ENCODE results near the gene CORO6.
"Not testable (repeated sequence)": the region's sequence is repeated elsewhere in the genome, so short reads cannot be mapped to it uniquely, and the experiment has no call there.

Gene CORO6

DNA sequence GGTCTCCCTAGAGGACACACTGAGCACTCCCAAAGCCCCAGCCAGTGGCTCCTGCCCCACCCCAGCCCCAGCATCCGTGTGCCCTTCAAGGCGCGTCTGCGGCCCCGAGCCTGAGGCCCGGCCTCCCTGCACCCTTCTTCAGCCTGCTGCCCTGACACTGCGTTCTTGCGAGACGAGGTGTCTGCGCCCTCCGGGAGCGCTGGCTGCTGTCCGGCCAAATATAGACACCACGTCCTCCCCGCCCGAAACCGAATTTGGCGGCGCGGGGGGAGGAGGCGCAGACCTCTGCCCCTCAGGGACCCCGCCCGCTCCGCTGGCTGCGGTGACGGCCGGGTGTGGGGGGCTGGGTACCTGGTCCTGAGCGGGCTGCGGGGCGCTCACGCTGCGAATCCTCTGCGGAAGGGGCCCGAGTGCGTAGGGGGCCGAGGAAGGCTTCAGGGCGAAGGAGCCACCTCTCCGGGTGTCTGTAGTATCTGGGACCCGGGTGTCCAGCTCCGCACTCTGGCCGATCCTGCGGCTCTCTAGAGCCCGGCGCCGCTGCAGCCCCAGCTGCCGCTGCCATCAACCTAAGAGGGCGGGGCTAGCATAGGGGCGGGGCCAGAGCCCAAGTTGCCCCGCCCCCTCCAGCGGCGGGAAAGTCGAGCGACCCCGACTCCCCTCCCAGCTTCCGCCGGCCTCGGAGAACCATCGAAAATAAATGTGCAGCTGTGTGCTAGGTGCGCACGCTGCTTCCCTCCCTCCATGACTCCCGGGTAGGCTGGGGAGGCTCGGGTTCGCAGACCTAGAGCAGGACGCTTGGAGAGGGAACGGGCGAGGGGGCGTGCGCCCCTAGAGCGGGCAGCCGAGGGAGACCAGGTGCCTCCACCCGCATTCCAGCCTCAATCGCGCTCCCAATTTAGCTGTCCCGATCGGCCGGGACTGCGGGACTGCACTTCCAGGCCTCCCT is at the start of gene CORO6:
TSS of gene CORO6 (minus strand) at position 576 of the 946 bp plus-strand sequence. CDS start 1,491 bp downstream, outside the sequence.
- FAIRE-seq, result no peak

DNA sequence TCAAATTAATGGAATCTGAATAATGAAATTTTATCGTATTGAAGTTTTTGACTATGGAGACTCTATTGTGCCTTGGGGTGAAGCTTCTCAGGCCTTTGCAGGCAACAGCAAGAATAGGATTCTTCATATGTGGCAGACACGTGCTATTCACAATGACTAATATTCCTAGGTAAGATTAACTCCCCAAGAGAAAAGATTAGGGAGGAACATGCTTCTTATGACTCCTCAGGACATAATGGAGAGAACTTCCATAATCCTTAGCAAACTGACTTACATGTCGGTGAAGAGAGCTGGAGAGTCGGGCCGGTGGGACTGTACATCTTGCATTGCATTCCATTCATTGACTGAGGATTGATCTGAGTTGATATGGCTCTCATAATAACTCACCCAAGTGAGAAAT is 48.9 kb upstream of the CORO6 start:
- FAIRE-seq, result no peak

DNA sequence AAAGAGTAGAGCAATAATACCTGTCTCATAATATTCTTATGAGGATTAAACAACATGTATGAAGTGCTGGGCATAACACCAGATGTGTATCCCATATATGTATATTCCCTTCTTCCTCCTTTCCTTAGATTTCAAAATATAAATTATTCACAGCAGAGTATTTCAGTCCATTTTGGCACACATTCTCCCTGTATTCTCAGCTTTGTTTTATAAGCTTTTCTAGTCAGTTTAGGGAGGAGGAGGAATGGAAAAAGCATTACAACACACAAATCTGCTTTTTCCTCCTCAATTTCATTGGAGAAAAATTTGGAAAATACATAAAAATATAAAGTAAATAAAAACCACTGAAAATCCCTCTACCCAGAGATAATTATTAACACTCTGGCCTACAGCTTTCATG is 46.6 kb upstream of the CORO6 start:
- no peak for FAIRE-seq

DNA sequence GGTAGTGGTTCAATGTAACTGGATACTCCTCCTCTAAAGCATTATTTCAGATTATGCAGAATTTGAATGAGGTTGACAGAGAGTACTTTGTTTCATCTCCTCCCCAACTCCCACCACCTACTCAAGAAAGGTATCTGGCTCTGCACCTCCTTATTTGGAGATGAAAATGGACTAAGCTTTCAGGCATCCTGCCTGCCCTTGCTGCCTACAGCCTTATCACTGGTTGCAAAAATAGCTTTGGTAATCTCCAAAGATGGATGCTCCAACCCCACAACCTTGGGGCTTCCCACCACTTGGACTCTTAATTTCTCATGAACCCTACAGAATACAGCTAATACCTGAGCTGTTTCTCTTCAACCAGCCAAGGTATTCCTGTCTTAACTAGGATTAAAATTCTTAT is 45.3 kb upstream of the CORO6 start:
- no peak for FAIRE-seq

DNA sequence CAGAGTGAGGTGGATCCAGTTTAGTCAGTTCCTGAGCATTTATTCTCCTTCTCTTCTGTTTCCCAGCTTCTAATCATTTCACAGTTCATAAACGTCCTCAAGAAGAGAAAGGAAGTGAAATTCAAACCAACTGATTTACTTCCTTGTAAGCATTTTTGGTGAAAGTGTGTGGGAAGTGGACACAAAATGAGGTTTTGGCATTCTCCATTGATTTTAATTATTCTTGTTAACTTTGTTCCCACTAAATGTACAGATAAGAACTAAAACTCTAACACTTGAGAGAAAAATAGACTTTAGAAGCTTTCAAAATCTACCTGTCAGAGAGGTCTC is 42.7 kb upstream of the CORO6 start:
- FAIRE-seq, result no peak

DNA sequence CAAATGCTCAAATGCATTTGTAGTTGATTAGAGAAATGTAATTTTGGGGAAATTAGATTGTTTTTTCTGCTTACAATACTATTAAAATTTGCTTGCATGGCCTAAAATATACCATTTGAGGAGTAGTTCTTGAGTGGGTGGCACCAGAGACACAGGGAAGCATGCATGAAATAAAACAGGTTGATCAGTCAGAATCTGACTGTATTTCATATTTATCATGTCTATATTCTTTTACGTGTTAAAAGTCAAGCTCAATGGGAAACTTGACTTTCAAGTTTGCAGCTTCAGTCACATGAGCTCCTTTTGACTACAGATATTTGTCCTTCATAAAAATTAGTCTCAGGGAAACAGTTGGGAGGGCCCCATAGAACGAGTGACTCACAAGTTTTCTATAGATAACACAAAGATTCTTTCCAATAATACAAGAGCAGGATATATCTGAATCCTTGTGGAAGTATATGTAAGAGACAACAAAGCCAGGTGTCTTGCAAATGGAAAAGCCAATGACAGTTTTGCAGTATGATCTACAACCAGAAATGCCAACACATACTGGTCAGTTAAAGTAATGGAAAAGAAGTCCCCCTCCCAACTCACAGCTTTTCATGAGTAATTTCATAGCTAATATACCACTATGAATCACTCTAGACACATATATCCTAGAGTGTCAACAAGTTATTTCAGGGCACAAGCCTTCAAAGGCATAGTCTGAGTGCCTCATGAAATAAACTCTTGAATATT is 42.2 kb upstream of the CORO6 start:
- FAIRE-seq, result no peak

DNA sequence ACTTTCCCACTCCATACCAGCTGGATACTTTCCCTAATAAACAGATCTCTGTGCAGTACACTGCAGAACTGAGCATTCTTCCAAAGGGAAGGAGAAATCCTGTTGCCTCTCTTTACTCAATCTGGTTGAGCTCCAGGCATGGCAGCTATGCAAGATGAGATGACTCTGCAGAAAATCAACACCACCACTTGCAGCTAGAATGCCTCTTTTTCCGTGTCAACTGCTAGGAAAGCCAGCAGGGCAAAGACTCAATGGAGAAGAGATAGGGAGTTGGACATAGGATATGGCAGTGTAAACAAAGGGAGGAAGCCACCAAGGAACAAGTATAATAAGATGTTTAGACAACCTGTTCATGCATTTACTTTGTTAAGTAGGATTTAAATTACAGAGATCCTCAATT is 40.4 kb upstream of the CORO6 start:
- FAIRE-seq, result no peak

DNA sequence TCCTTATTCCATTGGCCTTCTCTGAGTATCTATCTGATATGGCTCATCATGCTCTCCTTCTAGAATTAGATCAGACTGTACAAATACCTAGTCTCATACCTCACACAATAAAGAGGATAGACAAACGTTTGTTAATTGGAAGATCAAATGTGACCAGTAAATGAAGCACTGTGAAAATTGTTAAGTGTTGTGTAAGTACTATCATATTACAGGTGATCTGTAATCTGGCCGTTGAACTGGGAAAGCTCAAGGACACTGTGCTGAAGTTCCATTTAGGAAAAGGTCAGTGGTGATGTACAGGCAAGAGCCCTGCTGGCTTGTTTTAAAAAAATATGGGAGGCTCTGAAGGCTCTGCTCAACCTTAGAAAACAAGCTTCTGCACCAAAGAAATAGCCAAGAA is 38.5 kb upstream of the CORO6 start:
- FAIRE-seq, result no peak

DNA sequence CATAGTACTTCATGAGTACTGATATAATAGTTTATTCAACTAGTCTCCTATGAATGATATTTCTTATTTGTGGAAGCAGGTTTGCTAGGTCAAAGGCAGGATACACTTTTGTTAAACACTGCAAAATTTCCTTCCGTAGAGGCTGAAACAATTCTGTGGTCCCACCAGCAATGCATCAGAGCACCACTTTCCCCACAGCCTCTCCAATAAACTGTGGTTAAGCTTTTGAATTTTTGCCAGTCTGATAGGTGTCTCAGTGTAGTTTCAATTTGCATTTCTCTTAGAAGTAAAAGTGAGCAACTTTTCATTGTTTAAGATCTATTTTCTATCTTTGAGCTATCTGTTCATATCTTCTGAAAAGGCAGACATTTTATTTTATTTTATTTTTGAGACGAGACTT is 36.4 kb upstream of the CORO6 start:
- FAIRE-seq, result no peak

DNA sequence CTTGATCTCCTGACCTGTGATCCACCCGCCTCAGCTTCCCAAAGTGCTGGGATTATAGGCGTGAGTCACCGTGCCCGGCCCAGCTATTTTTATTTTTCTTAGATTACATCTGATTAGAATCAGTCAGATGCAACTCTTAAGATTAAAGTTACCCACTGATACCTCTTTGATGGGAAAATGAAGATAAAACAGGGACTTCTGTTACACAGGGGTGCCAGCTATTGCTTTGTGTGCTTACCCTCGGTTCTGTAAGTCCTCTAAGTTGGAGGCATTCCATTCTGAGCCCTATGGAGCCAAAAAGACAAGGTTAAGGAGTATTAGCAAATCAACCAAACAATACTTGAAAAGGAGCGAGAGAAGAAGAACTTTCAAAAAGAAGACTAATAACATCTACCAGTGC is 32.6 kb upstream of the CORO6 start:
- no peak for FAIRE-seq

DNA sequence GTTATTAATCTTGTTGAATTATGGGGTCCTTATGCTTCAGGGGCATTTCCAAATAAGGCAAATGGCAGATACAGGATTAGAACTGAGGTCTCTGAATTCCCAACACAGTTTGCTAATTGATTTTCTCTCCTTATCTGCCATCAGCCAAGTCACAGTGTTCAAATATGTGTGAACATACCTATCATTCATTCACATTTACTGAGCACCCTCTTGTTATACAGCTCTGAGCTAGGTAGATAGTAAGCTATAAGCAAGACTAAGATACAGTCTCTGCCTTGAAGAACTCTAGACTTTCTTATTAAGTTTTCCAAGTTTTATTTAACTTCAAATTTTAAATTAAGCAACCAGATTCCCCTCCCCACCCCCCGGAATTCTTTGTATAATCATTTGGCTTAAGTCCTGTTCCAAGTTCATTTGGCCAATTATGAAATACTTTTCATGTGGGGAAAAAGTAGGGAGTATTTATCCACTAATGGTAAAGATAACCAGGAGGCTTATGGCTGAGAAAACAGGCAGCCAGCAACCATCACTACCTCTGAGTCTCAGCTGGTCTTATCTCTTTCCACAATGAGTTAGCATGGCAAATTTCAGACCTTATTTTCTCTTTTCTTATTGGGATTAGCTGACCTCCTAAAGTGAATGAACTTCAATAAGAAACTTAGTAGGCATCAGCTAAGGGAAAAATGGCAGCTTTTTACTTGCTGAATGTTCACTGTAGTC is 31.4 kb upstream of the CORO6 start:
- FAIRE-seq, result no peak

DNA sequence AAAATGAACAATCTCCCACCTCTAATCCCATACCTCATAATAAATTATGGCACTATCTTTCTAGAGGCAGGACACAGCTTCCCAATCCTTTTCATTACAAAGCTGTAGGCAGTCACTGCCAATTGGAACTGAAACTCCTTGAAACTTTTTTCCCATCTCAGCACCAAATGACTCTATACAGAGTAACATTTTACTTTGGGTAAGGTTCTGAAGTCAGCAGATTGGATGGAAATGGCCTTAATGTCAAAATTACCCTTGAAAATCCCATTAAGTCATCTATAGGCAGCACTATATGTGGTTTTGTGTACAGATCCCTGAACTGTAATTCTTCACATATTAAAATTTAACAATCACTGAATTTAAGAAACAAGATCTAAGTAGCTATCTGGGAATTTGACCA is 30.3 kb upstream of the CORO6 start:
- FAIRE-seq, result no peak

DNA sequence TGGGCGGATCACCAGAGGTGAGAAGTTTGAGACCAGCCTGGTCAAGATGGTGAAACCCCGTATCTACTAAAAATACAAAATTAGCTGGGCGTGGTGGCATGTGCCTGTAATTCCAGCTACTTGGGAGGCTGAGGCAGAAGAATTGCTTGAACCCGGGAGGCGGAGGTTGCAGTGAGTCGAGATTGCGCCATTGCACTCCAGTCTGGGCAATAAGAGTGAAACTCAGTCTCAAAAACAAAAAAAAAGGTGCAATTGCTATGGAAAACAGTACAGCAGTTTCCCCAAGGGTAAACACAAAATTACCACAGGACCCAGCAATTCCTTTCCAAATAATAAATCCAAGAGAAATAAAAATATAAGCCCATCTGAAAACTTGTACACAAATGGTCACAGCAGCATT is 29.2 kb upstream of the CORO6 start:
- not testable (repeated sequence) for FAIRE-seq

DNA sequence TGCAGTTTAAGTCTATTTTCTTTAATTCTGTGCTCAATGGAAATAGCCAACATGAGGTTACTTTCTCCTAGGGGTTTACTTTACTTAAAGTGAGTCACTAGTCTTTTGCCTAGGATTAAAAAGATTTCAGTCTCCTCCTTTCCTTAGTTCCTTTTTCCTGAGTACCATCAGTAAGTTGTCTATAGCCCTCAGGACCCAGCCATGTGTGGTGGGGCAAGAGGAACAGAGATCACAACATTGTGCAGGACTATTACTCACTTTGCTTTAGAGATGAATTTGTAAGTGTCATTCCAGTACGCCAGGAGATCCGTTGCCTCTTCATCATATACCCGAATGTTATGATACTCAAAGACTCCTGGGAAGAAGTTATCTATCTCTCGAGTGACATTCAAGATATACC is 27.7 kb upstream of the CORO6 start:
- FAIRE-seq, result no peak

DNA sequence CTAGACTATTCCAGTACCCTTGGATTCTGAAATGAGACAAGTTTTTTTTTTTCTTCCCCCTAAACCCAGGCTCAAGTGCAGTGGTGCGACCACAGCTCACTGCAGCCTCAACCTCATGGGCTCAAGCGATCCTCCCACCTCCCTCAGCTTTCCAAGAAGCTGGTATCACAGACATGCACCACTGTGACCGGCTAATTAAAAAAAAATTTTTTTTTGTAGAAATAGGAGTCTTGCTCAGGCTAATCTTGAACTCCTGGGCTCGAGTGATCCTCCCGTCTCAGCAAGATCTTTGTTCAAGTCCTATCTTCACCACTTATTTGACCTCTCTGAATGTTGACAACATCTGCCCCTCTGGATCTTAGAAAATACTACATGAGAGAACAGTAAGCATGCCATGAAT is 26.6 kb upstream of the CORO6 start:
- no peak for FAIRE-seq

DNA sequence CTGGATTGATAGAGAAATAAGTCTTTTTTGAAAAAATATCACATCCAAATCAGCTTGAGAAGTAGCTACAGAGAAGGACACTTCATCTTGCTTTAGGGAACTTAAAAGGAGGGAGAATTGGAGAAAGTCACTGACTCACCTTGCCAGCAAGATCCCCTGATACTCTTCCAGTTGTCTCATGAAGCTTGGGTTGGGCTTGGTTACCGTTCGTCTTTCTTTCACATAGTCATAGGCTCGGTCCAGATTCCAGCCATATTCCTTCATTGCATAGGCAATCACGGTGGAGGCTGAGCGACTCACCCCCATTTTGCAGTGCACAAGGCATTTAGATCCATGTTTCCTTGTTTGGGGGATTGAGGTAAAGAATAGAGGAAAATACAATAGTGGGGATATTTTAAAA is 25.3 kb upstream of the CORO6 start:
- no peak for FAIRE-seq

DNA sequence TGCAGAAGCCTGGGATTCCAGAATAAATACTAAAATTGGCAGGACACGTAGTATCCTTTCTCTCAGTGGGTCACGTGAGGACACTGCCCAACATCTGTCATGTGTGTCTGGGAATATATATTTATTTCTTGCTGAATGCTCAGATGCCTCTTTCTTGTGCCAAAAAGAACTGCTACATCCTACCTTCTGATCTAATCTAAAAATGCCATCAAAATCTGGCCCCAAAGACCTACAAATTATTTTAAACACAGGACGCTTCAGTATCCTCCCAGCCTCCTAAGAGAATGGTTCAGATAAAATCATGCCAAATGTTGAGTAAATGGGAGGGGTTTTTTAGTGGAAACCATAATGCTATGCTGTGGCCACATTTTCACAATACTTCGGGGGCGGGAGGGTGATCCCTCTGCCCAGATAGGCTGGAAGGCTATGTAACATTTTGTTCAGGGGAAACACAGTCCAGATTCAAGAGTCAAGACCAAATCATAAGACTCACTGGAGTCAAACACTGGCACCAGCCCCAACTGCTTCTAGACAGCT is 22.9 kb upstream of the CORO6 start:
- FAIRE-seq, result no peak

DNA sequence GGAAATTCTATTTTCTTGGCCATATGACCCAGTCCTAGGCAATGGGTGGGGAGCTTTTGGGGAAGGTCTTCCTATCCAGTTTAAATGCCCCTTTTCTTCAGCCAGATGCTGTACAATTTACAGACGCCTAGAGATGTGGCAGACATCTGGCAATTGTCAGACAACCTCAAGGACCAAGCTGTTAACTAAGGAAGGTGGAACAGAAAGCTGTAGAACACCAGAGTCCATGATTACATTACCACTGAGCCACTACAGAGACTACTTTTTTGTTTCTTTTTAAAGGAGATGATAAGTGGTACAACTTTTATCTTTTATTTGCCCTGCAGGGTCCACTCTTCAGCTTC is 21.1 kb upstream of the CORO6 start:
- no peak for FAIRE-seq

DNA sequence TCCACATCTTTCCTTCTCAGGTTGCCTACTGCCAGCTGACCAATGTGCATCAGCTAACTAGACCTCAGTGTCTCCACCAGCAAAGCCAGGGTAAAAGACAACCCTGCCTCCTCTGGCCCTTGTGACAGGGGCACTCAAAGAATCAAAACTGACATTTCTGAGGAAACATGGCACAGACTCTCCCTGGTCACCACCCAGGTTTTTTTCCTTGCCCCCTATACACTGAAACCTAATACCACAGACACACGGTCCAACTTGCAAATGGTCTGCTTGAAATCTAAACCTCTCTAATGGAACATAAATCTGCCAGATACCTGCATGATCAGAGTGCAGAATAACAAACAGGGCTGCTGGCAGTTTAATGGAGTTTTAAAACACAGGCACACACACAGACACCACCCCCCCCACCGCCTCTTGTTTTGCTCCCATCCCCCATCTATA is 19.5 kb upstream of the CORO6 start:
- no peak for FAIRE-seq

DNA sequence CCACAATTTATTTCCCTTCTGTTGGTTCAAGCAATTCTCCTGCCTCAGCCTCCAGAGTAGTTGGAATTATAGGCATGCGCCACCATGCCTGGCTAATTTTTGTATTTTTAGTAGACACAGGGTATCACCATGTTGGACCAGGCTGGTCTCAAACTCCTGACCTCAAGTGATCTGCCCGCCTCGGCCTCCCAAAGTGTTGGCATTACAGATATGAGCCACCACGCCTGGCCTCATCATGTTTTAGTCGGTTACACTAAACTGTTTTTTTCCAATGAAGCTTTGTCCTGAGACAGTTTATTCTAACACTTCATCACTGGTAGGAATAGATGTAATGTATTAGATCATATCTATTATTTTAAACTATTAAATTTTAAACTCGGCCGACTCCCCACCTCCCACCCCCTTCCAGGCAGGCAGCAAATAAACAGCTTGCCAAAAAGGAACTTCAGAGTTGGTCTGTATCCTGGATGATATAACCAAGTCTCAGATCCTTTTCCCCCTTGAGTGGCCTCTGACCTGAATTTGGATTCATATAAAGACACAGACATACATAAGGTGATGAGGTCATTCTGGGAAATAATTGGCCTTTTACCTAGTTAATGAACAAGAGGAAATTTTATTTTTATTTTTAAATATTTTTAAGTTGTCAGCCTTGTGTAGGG is 18.4 kb upstream of the CORO6 start:
- no peak for FAIRE-seq

DNA sequence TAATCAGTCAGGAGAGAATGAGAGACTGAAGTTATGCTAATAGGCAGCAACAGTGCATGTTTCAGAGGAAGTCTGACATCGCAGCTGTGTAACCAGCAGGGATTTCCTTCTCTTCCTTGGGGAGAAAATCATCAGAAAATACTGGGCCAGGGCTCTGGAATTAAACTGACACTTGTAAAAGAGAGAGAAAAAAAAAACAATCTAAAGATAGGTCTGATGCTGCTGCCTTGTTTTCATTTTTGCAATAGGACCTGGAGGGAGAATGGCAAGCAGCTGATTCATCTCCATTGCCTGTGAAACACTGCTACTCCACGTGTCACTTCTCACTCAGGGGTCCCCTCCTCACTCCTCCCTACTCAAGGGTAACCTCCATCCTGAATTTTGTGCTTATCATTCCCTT is 17.7 kb upstream of the CORO6 start:
- FAIRE-seq, result no peak

DNA sequence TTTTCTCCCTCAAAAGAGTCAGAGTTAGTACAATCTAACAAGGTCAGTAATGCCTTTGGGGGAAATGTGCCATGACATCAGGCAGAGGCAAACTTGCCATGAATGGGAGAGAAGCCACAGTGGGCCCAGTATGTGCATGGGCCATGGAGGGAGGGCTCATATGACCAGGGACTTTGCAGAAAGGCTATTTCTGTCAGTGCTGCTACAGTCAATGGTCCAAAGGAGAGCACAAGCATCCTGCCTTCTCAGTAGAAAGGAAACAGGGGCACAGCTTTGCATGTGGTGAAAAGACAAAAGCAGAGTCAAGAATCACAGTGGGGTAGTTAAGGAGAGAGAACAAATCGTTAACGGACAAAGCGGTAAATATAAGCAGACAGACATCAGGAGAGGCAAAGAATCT is 11.2 kb upstream of the CORO6 start:
- no peak for FAIRE-seq

DNA sequence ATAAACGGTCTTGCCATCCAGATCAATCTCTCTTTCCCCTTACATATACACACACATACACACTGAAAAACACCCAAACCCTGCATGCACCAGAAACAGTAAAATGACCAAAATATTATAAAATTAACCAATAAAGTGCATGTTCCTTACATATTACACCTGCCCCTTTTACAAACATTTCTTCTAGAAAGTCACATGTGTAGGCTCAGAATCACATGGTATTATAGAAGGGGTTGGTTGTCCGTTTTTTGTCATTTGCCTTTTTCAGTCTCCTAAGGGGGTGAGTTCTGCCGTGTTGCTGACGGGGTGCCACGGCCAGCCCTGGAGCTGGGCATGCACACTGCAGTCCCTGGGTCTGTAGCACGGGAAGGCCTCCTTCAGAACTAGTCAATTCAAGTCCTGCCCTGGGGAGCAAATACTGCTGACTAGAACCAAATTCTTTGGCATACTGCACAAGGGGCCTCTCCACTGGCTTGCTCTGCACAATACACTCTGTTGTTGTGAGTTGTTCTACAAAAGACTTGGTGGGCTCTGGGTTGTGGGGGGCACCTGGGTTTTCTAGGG is 8.0 kb upstream of the CORO6 start:
- FAIRE-seq, result no peak
